Right lobe of liver (tissue), 6 donors: ENCODE results near the gene TRIO. TPM values are rescaled to one million over a fixed set of nuclear protein-coding genes. Genes with fewer than 3 reads are reported as not detected.

Experiments used
- ATAC-seq, 4 donors: fragments of 200-7000 bp; cut with Tn5 transposase; one replicate each; pipeline ENCODE4 v1.9.1; 2020; ENCODE audit warnings: mild to moderate bottlenecking in 4 of 4, moderate library complexity in 4 of 4
- DNase-seq, 3 donors: peaks; one replicate each; pipeline ENCODE4 v3.0.0-alpha.2; 2020
- H3K27ac ChIP-seq, 3 donors: fragments of 200-600 bp; one replicate each; pipeline ENCODE4 v1.8.0; 2022
- H3K27me3 ChIP-seq, 2 donors: fragments of 200-600 bp; one replicate each; pipeline ENCODE4 v1.8.0; 2022
- H3K36me3 ChIP-seq, 4 donors: fragments of 200-600 bp; sonication (generic) in 1 of 4; one replicate each; pipeline versions ENCODE4 v1.5.1 to v1.8.0; 2017 to 2022; ENCODE audit warnings: control low read depth in 1 of 4
- H3K4me1 ChIP-seq, 4 donors: fragments of 200-600 bp; sonication (generic) in 1 of 4; one replicate each; pipeline versions ENCODE4 v1.5.1 to v1.8.0; 2017 to 2022; ENCODE audit warnings: control low read depth in 1 of 4
- H3K4me3 ChIP-seq, 3 donors: fragments of 200-600 bp; one replicate each; pipeline ENCODE4 v1.8.0; 2022
- H3K9me3 ChIP-seq, 4 donors: fragments of 200-600 bp; sonication (generic) in 1 of 4; one replicate each; pipeline versions ENCODE4 v1.5.1 to v1.8.0; 2017 to 2022; ENCODE audit warnings: control low read depth in 1 of 4
- POLR2A ChIP-seq: fragments of 450-650 bp; IDR thresholded peaks from one replicate; pipeline ENCODE4 v1.6.1; 2017; ENCODE audit warnings: antibody characterized with exemption, mild to moderate bottlenecking
- WGBS: methylation state at CpG from one replicate; pipeline ENCODE4 v1.1.6; 2018; ENCODE audit warnings: low coverage, low lambda C conversion rate; ENCODE audit not compliant: insufficient coverage; ENCODE audit errors: missing lambda C conversion rate; 5-methylcytosine and 5-hydroxymethylcytosine counted together
- intact Hi-C, 2 donors: fragments of 100-400 bp; cut with DNase I; formaldehyde crosslinking; loops; one replicate each; pipeline versions ENCODE4 v1.11.2 to v1.14.1; 2022
- total RNA-seq, 6 experiments: library from RNA; depleted of rRNA in 2 of 6; stranded (reverse); fragments of >200 nt in 2 of 6; fragmentation: NEBNext Ultra II Directional in 3 of 6; extraction: Animal tissue kit (Norgen Biotek cat#: 25700) in 3 of 6; gene quantifications; one replicate each; pipeline versions ENCODE4 v1.1.0 to v1.2.4, GENCODE V29; 2016 to 2023
- TF ChIP-seq, protein P1 (sequence below), 4 donors: fragments of 200-600 bp in 3 of 4; fragments of 450-650 bp in 1 of 4; IDR thresholded peaks; one replicate each; pipeline versions ENCODE4 v1.5.1 to v1.8.0; 2016 to 2022; ENCODE audit warnings: antibody characterized with exemption in 4 of 4, mild to moderate bottlenecking in 2 of 4
- donor health status: DM: no; HTN: yes; CAD: no.
- donor health status: DM: no; HTN: no; CAD: no.
- donor health status: DM: no; HTN: no; CAD: no.
- donor health status: DM: no; HTN: yes; CAD: no.
- donor health status: DM: no; HTN: yes; CAD: no.

TRIO gene
- total RNA-seq, 6 experiments from 2014 or later = 34.7 to 63.5 (median 50.2) TPM

DNA sequence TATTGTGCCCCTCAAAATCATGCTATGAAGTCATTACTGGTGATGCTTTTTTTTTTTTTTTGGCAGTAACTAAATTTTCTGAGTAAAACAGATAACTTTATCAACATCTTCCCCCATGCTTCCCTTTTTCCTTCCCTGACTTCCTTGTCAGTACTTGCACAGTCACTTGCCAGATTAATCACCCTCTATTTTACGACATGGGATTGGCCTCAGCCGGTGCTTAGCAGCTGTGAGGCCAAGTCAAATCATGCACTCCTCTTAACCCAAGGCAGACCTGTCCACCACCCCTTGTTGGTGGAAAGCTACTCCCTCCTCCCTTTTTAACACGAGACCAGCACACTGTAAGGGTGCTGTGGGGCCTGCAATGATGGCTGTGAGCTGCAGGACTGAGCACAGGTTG, 320.5 kb downstream of the TRIO start:
- TF ChIP-seq POLR2A = no peak
- TF ChIP-seq, protein P1, sequence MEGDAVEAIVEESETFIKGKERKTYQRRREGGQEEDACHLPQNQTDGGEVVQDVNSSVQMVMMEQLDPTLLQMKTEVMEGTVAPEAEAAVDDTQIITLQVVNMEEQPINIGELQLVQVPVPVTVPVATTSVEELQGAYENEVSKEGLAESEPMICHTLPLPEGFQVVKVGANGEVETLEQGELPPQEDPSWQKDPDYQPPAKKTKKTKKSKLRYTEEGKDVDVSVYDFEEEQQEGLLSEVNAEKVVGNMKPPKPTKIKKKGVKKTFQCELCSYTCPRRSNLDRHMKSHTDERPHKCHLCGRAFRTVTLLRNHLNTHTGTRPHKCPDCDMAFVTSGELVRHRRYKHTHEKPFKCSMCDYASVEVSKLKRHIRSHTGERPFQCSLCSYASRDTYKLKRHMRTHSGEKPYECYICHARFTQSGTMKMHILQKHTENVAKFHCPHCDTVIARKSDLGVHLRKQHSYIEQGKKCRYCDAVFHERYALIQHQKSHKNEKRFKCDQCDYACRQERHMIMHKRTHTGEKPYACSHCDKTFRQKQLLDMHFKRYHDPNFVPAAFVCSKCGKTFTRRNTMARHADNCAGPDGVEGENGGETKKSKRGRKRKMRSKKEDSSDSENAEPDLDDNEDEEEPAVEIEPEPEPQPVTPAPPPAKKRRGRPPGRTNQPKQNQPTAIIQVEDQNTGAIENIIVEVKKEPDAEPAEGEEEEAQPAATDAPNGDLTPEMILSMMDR (IDR thresholded peaks at IDR 0.05) = no peak
- H3K36me3 ChIP-seq = peaks cover 0 to 62% (median 19%) of the 10 kb centered on the region in 4 donors
- H3K27ac ChIP-seq = no peak overlapping the region
- peak in 3 of 4 donors; percentile 36 to 58 (median 41) for ATAC-seq
- no peaks in the 10 kb centered on the region for H3K4me1 ChIP-seq
- H3K9me3 ChIP-seq = no peaks in the 10 kb centered on the region
- intact Hi-C loops = no loop called here
- DNase-seq = no peak
- no peaks in the 10 kb centered on the region for H3K27me3 ChIP-seq
- whole genome bisulfite sequencing = 45% methylated on average over 2 of the region's 3 CpGs
- no peak overlapping the region for H3K4me3 ChIP-seq

GRCh38 chr5:14464096-14464495, 321.0 kb downstream of the TRIO start:
- TF ChIP-seq, protein P1 (IDR thresholded peaks at IDR 0.05) = no peak
- TF ChIP-seq POLR2A = no peak
- Histone ChIP-seq H3K4me3 (no peak overlapping the region), H3K27ac (no peak overlapping the region), H3K27me3 (no peaks in the 10 kb centered on the region), H3K9me3 (no peaks in the 10 kb centered on the region), H3K36me3 (peaks cover 0 to 58% (median 19%) of the 10 kb centered on the region in 4 donors), H3K4me1 (no peaks in the 10 kb centered on the region)
- intact Hi-C loops = no loop called here
- DNase-seq (no peak), ATAC-seq (peak in 1 of 4 donors; percentile 17)
- 71% methylated on average over 2 of the region's 3 CpGs for WGBS

DNA sequence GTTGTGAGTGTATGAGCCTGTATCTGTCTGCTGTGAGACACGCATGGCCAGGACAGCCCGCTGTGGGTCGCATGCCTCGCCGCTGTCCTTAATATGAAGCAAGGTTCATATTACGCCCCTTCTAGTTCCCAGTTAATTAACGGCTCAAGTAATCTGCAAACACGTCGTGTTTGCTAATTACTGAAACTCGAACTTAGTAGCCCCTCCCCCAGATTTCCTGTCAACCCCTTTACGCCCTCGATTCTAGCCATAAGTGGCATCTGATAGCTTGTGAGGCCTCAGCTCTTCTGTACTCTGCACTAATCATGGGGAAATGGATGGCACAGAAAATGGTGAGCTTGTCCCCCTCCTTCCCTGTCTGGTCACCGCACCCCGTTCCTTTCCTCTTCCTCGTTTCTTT, 321.5 kb downstream of the TRIO start:
- intact Hi-C loops = no loop called here
- Histone ChIP-seq H3K4me1 (no peaks in the 10 kb centered on the region), H3K36me3 (peaks cover 0 to 55% (median 16%) of the 10 kb centered on the region in 4 donors), H3K9me3 (no peaks in the 10 kb centered on the region), H3K4me3 (no peak overlapping the region), H3K27ac (no peak overlapping the region), H3K27me3 (no peaks in the 10 kb centered on the region)
- no peak for ATAC-seq
- TF ChIP-seq, protein P1 (IDR thresholded peaks at IDR 0.05) = no peak
- TF ChIP-seq POLR2A = no peak
- no peak for DNase-seq
- WGBS = 81% methylated on average over 15 of the region's 15 CpGs

GRCh38 chr5:14465116-14465515, 322.0 kb downstream of the TRIO start:
- intact Hi-C loops = no loop called here
- H3K4me3 ChIP-seq = no peak overlapping the region
- H3K9me3 ChIP-seq = no peaks in the 10 kb centered on the region
- DNase-seq (no peak), ATAC-seq (no peak)
- no peaks in the 10 kb centered on the region for H3K27me3 ChIP-seq
- H3K36me3 ChIP-seq = peaks cover 0 to 55% (median 18%) of the 10 kb centered on the region in 4 donors
- 75% methylated on average over 4 of the region's 4 CpGs for WGBS
- H3K4me1 ChIP-seq = no peaks in the 10 kb centered on the region
- H3K27ac ChIP-seq = no peak overlapping the region
- TF ChIP-seq POLR2A = no peak
- TF ChIP-seq, protein P1 (IDR thresholded peaks at IDR 0.05) = no peak

GRCh38 chr5:14465776-14466175, 322.6 kb downstream of the TRIO start:
- DNase-seq = no peak
- TF ChIP-seq POLR2A = no peak
- TF ChIP-seq, protein P1 (IDR thresholded peaks at IDR 0.05) = no peak
- Histone ChIP-seq H3K4me1 (no peaks in the 10 kb centered on the region), H3K36me3 (peaks cover 0 to 51% (median 18%) of the 10 kb centered on the region in 4 donors), H3K4me3 (no peak overlapping the region), H3K27me3 (no peaks in the 10 kb centered on the region), H3K27ac (no peak overlapping the region), H3K9me3 (no peaks in the 10 kb centered on the region)
- intact Hi-C loops = no loop called here
- WGBS = 71% methylated on average over 1 of the region's 3 CpGs
- ATAC-seq = peak in 2 of 4 donors; percentile 13 to 17
